ENCODE measurements around the gene MOBP. TPM values are rescaled to one million over a fixed set of nuclear protein-coding genes. Genes with fewer than 3 reads are reported as not detected.

Gene MOBP
- total and polyA plus RNA-seq, 12 donors, result 0.07 to 0.56 (median 0.10) TPM; not detected in 8

GRCh38 chr3:39519554-39520288, 52.2 kb downstream of the MOBP start:
- intact Hi-C loops (cut with DNase I), result no loop called here
- no peaks in the 10 kb centered on the region for H3K9me3 ChIP-seq (replicated peaks in 1 of 3)
- peaks cover 9% of the 10 kb centered on the region for H3K27me3 ChIP-seq
- no peak overlapping the region for H3K27ac ChIP-seq
- TF ChIP-seq CTCF (IDR thresholded peaks at IDR 0.05) (no peak), POLR2A (IDR thresholded peaks at IDR 0.05) (no peak)
- 40 to 57% (median 53%) methylated on average over 3 of the region's 3 CpGs for WGBS, 4 donors
- DNase-seq, result no peak
- H3K36me3 ChIP-seq (replicated peaks in 1 of 2), result no peaks in the 10 kb centered on the region
- H3K4me1 ChIP-seq (replicated peaks in 1 of 2), result no peaks in the 10 kb centered on the region
- no peak overlapping the region for H3K4me3 ChIP-seq

- TF ChIP-seq CTCF (IDR thresholded peaks at IDR 0.05) (no peak), POLR2A (IDR thresholded peaks at IDR 0.05) (no peak)
- intact Hi-C loops (cut with DNase I), result no loop called here
- Histone ChIP-seq H3K27ac (no peak overlapping the region), H3K36me3 (replicated peaks in 1 of 2) (no peaks in the 10 kb centered on the region), H3K27me3 (peaks cover 9% of the 10 kb centered on the region), H3K9me3 (replicated peaks in 1 of 3) (no peaks in the 10 kb centered on the region), H3K4me3 (no peak overlapping the region), H3K4me1 (replicated peaks in 1 of 2) (no peaks in the 10 kb centered on the region)
- no peak for DNase-seq
- WGBS, 4 donors, result 81 to 82% (median 81%) methylated on average over 3 of the region's 3 CpGs
Observed at GRCh38 chr3:39521456-39521855, 54.0 kb downstream of the MOBP start.

GRCh38 chr3:39524107-39524506, 56.6 kb downstream of the MOBP start:
- DNase-seq, result no peak
- intact Hi-C loops (cut with DNase I), result no loop called here
- no peaks in the 10 kb centered on the region for H3K4me1 ChIP-seq (replicated peaks in 1 of 2)
- WGBS, 4 donors, result 63 to 96% (median 77%) methylated on average over 1 of the region's 1 CpG
- H3K4me3 ChIP-seq, result no peak overlapping the region
- H3K36me3 ChIP-seq (replicated peaks in 1 of 2), result no peaks in the 10 kb centered on the region
- peaks cover 9% of the 10 kb centered on the region for H3K27me3 ChIP-seq
- TF ChIP-seq CTCF (IDR thresholded peaks at IDR 0.05), result no peak
- TF ChIP-seq POLR2A (IDR thresholded peaks at IDR 0.05), result no peak
- no peaks in the 10 kb centered on the region for H3K9me3 ChIP-seq (replicated peaks in 1 of 3)
- no peak overlapping the region for H3K27ac ChIP-seq

GRCh38 chr3:39528844-39529243, 61.4 kb downstream of the MOBP start:
- no peaks in the 10 kb centered on the region for H3K9me3 ChIP-seq (replicated peaks in 1 of 3)
- 71 to 81% (median 76%) methylated on average over 4 of the region's 4 CpGs for WGBS, 4 donors
- intact Hi-C loops (cut with DNase I), result no loop called here

More at GRCh38 chr3:39528844-39529243, 61.4 kb downstream of the MOBP start:
- Histone ChIP-seq H3K4me1 (replicated peaks in 1 of 2) (no peaks in the 10 kb centered on the region), H3K36me3 (replicated peaks in 1 of 2) (no peaks in the 10 kb centered on the region), H3K27me3 (no peaks in the 10 kb centered on the region), H3K4me3 (no peak overlapping the region), H3K27ac (no peak overlapping the region)
- no peak for DNase-seq
- TF ChIP-seq POLR2A (IDR thresholded peaks at IDR 0.05) (no peak), CTCF (IDR thresholded peaks at IDR 0.05) (no peak)

Measured in adrenal gland (tissue), 12 donors.